NK-92 treated with Interleukin-12 subunit alpha and Interleukin-12 subunit beta, amount 100 ng/mL, for 24 hours (cell line): Measurements from ENCODE around the gene RANGRF.
"Not testable (repeated sequence)": the region's sequence is repeated elsewhere in the genome, so short reads cannot be mapped to it uniquely, and the experiment has no call there.

Experiments
- DNase-seq: peaks from one replicate; lab custom pipeline; 2025; lab: John Stamatoyannopoulos, UW

Gene RANGRF

DNA sequence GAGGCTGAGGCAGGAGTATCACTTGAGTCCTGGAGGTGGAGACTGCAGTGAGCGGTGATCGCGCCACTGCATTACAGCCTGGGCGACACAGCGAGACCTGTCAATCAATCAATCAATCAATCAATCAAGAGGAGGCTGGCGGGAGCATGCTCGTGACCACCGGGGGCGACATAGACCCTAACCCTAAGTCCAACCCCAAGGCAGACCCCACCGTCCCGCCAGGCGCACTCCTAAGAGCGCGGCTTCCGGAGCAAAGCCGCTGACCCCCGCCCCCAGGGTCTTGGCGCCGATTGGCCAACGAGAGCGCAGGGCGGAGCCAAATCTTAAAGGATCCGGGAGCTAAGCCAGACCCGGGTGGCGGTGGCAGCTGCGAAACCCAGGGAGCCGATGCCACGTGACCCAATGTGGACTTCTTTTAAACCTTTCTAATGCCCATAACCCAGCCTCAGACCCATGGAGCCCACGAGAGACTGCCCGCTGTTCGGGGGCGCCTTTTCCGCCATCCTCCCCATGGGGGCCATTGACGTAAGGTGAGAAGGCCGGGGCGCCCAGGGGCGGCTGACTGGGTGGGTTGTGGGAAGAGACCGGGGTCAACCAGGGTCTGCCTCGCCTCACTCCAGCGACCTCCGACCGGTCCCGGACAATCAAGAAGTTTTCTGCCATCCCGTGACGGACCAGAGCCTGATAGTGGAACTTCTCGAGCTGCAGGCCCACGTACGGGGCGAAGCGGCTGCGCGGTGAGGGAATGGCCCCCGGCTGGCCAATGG lies at the start of gene RANGRF:
Gene RANGRF, plus strand, starts transcription at position 335 of the 767 bp plus-strand sequence. Its CDS starts 119 bp downstream, at position 454.
- DNase-seq: peak; percentile 54

GRCh38 chr17:8243827-8244226 lies 44.6 kb upstream of the RANGRF start:
- DNase-seq: no peak

DNA sequence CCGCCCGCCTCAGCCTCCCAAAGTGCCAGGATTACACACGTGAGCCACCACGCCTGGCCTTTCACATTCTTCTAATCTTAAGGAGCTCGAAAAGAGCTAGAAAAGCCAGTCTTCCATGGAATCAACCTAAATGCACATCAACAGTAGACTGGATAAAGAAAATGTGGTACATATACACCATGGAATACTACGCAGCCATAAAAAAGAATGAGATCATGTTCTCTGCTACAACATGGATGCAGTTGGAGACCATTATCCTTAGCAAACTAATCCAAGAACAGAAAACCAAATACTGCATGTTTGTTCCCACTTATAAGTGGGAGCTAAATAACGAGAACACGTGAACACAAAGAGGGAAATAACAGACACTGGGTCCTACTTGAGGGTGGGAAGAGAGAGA lies 43.7 kb upstream of the RANGRF start:
- no peak for DNase-seq

- DNase-seq: peak; percentile 83
Observed at GRCh38 chr17:8248751-8249607, 39.5 kb upstream of the RANGRF start, which contains the start of gene PFAS. Gene PFAS, plus strand, starts transcription at chr17:8249289. Its CDS starts 4,649 bp downstream, at chr17:8253938.

- no peak for DNase-seq
Observed at GRCh38 chr17:8249621-8250500, 38.6 kb upstream of the RANGRF start.

- DNase-seq: not testable (repeated sequence)
Observed at GRCh38 chr17:8251411-8251810, 37.1 kb upstream of the RANGRF start.

- no peak for DNase-seq
Observed at GRCh38 chr17:8253801-8254200, 34.7 kb upstream of the RANGRF start.

GRCh38 chr17:8254881-8255280 lies 33.6 kb upstream of the RANGRF start:
- DNase-seq: no peak

DNA sequence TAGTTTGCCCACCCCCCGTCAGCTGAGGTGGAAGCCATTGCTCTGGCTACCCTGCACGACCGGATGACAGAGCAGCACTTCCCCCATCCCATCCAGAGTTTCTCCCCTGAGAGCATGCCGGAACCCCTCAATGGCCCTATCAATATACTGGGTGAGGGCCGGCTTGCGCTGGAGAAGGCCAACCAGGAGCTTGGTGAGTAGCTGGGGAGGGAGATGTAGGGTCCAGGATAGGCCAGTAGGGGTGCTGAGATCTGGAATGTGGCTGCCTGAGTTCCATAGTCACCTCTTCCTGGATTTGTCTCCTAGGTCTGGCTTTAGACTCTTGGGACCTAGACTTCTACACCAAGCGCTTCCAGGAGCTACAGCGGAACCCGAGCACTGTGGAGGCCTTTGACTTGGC lies 33.0 kb upstream of the RANGRF start:
- no peak for DNase-seq

DNA sequence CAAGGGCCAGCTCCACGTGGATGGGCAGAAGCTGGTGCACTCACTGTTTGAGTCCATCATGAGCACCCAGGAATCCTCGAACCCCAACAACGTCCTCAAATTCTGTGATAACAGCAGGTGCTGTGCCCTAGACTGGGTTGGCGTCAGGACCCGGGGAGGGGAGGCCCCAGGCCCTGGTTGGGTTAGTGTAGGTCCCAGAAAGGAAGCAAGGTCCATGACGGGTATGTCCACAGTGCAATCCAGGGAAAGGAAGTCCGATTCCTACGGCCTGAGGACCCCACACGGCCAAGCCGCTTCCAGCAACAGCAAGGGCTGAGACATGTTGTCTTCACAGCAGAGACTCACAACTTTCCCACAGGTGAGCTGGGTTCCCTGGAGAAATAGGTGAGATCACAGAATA lies 32.2 kb upstream of the RANGRF start:
- DNase-seq: no peak

- no peak for DNase-seq
Observed at GRCh38 chr17:8256691-8257090, 31.8 kb upstream of the RANGRF start.

- DNase-seq: no peak
Observed at GRCh38 chr17:8257801-8258200, 30.7 kb upstream of the RANGRF start.

DNA sequence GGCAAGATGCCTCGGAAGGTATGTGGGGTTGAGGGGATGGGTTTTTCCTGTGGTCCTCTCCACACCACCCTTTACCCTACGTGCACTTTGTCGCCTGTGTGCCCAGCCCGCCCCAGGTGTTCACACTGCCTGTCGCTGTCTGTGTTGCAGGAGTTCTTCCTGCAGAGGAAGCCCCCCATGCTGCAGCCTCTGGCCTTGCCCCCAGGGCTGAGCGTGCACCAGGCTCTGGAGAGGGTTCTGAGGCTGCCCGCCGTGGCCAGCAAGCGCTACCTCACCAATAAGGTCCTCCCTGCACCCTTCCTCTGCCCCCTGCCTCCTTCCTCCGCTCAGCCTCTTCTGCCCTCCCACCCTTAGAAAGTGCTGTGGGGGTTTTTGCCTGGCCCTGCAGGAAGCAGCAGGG lies 24.1 kb upstream of the RANGRF start:
- DNase-seq: no peak

DNA sequence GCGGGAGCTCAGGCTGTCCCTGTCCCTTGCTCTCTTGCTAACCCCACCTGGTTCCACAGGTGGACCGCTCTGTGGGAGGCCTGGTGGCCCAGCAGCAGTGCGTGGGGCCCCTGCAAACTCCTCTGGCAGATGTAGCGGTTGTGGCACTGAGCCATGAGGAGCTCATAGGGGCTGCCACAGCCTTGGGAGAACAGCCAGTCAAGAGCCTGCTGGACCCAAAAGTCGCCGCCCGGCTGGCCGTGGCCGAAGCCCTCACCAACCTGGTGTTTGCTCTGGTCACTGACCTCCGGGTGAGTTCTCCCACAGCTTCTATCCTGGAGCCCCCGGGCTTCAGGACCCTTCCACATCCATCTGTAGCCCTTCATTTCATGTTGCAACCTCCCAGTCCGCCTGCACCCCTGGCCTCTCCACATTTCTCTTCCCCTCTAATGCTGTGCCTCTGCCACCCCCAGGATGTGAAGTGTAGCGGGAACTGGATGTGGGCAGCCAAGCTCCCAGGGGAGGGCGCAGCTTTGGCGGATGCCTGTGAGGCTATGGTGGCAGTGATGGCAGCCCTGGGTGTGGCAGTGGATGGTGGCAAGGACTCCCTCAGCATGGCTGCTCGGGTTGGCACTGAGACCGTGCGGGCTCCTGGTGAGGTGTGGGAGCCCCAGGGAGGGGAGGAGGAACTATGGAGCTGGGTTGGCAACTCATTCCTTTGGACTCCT lies 23.5 kb upstream of the RANGRF start:
- no peak for DNase-seq

- no peak for DNase-seq
Observed at GRCh38 chr17:8266648-8267479, 21.6 kb upstream of the RANGRF start.

DNA sequence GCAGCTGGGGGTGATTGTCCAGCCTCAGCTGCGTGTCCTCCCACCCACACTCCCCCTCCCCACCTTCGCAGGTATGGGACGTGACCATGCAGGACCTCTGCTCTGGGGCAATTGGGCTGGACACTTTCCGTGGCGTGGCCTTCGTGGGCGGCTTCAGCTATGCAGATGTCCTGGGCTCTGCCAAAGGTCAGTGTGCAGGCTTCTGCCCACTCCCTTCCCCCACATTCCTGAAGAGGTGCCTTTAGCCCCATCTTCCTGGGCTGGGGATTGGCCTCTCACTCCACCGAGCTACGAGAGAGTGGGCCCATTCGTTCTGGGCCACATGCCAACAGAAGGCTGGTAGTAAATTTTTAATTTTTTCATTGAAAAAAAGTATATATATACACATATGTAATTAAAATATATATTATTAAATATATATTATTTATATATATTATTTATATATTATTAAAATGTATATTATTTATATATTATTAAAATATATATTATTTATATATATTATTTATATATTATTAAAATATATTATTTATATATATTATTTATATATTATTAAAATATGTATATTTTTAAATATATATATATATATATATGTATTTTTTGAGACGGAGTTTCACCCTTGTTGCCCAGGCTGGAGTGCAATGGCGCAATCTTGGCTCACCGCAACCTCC lies 20.9 kb upstream of the RANGRF start:
- no peak for DNase-seq

DNA sequence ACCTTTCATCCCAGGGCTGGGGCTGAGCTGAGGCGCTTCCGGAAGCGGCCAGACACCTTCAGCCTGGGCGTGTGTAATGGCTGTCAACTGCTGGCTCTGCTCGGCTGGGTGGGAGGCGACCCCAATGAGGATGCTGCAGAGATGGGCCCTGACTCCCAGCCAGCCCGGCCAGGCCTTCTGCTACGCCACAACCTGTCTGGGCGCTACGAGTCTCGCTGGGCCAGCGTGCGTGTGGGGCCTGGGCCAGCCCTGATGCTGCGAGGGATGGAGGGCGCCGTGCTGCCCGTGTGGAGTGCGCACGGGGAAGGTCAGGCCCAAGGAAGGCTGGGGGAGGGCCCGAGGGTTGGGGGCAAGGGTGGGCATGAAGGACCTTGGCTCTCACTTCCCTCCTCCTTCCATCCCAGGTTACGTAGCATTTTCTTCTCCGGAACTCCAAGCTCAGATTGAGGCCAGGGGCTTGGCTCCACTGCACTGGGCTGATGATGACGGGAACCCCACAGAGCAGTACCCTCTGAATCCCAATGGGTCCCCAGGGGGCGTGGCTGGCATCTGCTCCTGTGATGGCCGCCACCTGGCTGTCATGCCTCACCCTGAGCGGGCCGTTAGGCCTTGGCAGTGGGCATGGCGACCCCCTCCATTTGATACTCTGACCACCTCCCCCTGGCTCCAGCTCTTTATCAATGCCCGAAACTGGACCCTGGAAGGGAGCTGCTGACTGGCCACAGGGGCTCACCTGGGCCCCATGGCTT lies 19.7 kb upstream of the RANGRF start:
- DNase-seq: no peak

GRCh38 chr17:8272421-8272820 lies 16.0 kb upstream of the RANGRF start:
- DNase-seq: no peak

- DNase-seq: no peak
Observed at GRCh38 chr17:8273884-8274444, 14.5 kb upstream of the RANGRF start.
